Urinary bladder (tissue), 4 donors: ENCODE measurements around the gene ENTHD1. TPM values are rescaled to one million over a fixed set of nuclear protein-coding genes. Genes with fewer than 3 reads are reported as not detected.
"Not testable (repeated sequence)": the region's sequence is repeated elsewhere in the genome, so short reads cannot be mapped to it uniquely, and the experiment has no call there.

Experiments
- DNase-seq: peaks from one replicate; pipeline ENCODE4 v3.0.0-alpha.2; 2015; ENCODE audit errors: extremely low spot score
- H3K27ac ChIP-seq: one replicate; pipeline ENCODE4 v1.5.1; 2013; ENCODE audit warnings: low read depth, mild to moderate bottlenecking, moderate library complexity
- H3K36me3 ChIP-seq: one replicate; pipeline ENCODE4 v1.6.1; 2013; ENCODE audit warnings: mild to moderate bottlenecking, moderate library complexity; ENCODE audit not compliant: insufficient read depth
- H3K4me1 ChIP-seq: one replicate; pipeline ENCODE4 v1.6.1; 2013; ENCODE audit warnings: mild to moderate bottlenecking, moderate library complexity; ENCODE audit not compliant: insufficient read depth
- H3K4me3 ChIP-seq: one replicate; pipeline ENCODE4 v1.5.1; 2013; ENCODE audit warnings: low read depth, low read length
- WGBS: extraction: QIAGEN DNeasy Blood & Tissue Kit; methylation state at CpG from one replicate; pipeline ENCODE4 v1.1.7; 2013; 5-methylcytosine and 5-hydroxymethylcytosine counted together
- polyA plus RNA-seq: library from polyadenylated mRNA; stranded (reverse); fragments of 200-250 nt; gene quantifications from one replicate; pipeline ENCODE4 v1.2.3, GENCODE V29; 2013
- total RNA-seq: library from RNA; depleted of rRNA; stranded (reverse); fragments of >200 nt; gene quantifications from one replicate; pipeline ENCODE4 v1.2.3, GENCODE V29; 2014
- donor health status: healthy with polysubstance abuse.
- donor health status: healthy.

Gene ENTHD1
- total and polyA plus RNA-seq, 2 donors: not detected

GRCh38 chr22:39904024-39904423 lies 10.5 kb upstream of the ENTHD1 start:
- not testable (repeated sequence) for H3K4me3 ChIP-seq, H3K36me3 ChIP-seq, H3K27ac ChIP-seq, H3K4me1 ChIP-seq, DNase-seq
- 88% methylated on average over 10 of the region's 10 CpGs for WGBS

GRCh38 chr22:39901565-39902146 lies 8.1 kb upstream of the ENTHD1 start:
- no peak overlapping the region for H3K27ac ChIP-seq
- peaks cover 2% of the 10 kb centered on the region for H3K36me3 ChIP-seq
- peak overlapping the region; percentile 22 for H3K4me3 ChIP-seq
- DNase-seq: no peak
- H3K4me1 ChIP-seq: no peaks in the 10 kb centered on the region
- 85% methylated on average over 8 of the region's 8 CpGs for WGBS

DNA sequence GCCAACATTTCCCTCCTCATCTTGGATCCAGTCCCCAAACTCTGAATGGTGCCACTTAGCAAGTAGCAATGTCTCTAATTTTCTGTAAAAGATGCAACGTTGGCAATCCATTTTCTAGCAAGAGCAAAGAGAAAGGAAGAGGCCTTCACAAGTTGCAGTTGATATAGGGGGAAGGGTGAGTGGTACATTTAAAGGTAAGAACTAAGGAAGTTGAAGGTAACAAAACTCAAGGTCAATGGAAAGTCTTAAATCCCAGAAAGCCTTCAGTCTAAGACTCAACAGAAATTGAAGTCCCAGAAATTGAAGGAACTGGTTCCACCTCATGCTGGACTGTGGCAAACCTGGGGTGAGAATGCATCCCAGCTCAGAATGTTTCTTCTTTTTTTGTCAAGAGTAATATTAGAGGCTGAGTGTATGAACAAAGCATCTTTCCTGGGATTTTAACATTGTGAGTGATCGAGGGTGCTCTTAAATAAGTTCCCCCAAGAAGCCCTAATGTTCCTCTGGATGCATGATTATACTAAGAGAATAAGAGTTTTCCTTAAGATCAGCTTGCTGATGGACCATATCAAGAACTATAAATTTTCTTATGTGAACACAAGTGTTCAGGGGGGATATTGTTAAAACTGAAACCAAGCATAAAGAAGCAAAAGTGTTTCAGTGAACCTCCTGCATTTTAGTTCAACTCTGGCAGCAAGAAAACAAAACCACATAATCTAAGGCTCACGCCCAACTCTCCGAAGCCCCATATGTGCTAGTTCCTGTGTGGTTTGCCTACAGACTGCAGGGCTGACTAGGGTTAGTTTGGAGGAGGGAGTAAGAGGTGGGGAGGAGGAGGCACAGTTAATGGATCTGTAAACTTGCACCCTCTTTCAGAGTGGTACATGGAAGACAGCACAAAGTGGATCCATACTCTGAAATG lies 7.0 kb upstream of the ENTHD1 start, which contains the start of gene GRAP2:
GRAP2 (plus strand) TSS at position 779 of the 922 bp plus-strand sequence. CDS start 46,023 bp downstream, outside the sequence.
- H3K36me3 ChIP-seq: peaks cover 2% of the 10 kb centered on the region
- H3K27ac ChIP-seq: no peak within 1 kb of the TSS
- no peaks in the 10 kb centered on the region for H3K4me1 ChIP-seq
- peak within 1 kb of the TSS; percentile 22 for H3K4me3 ChIP-seq
- 71% methylated on average over 4 of the region's 4 CpGs for WGBS
- DNase-seq: no peak

GRCh38 chr22:39898997-39899396 lies 5.4 kb upstream of the ENTHD1 start:
- no peak overlapping the region for H3K4me3 ChIP-seq
- no peaks in the 10 kb centered on the region for H3K4me1 ChIP-seq
- H3K36me3 ChIP-seq: no peaks in the 10 kb centered on the region
- DNase-seq: no peak
- no peak overlapping the region for H3K27ac ChIP-seq
- WGBS: 71% methylated on average over 2 of the region's 2 CpGs

DNA sequence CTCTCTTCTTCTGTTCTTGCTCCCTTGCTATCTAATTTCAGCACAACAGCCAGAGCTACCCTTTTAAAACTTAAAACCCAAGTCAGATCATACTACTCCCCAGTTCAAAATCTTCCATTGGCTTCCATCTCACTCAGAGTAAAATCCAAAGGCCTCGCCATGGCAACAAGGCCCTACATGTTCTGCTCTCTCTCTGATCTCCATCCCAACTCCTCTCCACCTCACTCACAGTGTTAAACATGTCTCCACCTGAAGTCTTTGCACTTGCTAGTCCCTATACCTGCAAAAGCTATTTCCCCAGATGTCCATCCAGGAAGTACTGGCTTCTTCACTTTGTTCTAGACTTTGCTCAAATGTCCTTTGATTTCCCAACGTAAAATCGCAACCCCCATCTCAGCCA lies 4.3 kb upstream of the ENTHD1 start:
- WGBS: 88% methylated on average over 3 of the region's 3 CpGs
- no peak overlapping the region for H3K27ac ChIP-seq
- H3K4me3 ChIP-seq: no peak overlapping the region
- H3K36me3 ChIP-seq: no peaks in the 10 kb centered on the region
- no peaks in the 10 kb centered on the region for H3K4me1 ChIP-seq
- DNase-seq: no peak

- Histone ChIP-seq H3K36me3 (no peaks in the 10 kb centered on the region), H3K4me3 (no peak overlapping the region), H3K4me1 (no peaks in the 10 kb centered on the region), H3K27ac (no peak overlapping the region)
- DNase-seq: no peak
- WGBS: 79% methylated on average over 6 of the region's 6 CpGs
These were observed 2.9 kb upstream of the ENTHD1 start for GRCh38 chr22:39896313-39896996.

- H3K4me3 ChIP-seq: no peak overlapping the region
- WGBS: 85% methylated on average over 1 of the region's 1 CpG
- H3K36me3 ChIP-seq: no peaks in the 10 kb centered on the region
- no peak for DNase-seq
- H3K4me1 ChIP-seq: no peaks in the 10 kb centered on the region
- H3K27ac ChIP-seq: no peak overlapping the region
These were observed 2.1 kb upstream of the ENTHD1 start for GRCh38 chr22:39895682-39896081.

- 51% methylated on average over 7 of the region's 7 CpGs for WGBS
- Histone ChIP-seq H3K27ac (no peak overlapping the region), H3K36me3 (no peaks in the 10 kb centered on the region), H3K4me1 (no peaks in the 10 kb centered on the region), H3K4me3 (no peak overlapping the region)
- no peak for DNase-seq
These were observed 1.1 kb upstream of the ENTHD1 start for GRCh38 chr22:39894554-39895092.

- not testable (repeated sequence) for DNase-seq, H3K4me1 ChIP-seq, H3K4me3 ChIP-seq, H3K36me3 ChIP-seq, H3K27ac ChIP-seq
- 79% methylated on average over 3 of the region's 3 CpGs for WGBS
These were observed 3.6 kb downstream of the ENTHD1 start for GRCh38 chr22:39889924-39890323.

- Histone ChIP-seq H3K4me1 (no peaks in the 10 kb centered on the region), H3K27ac (no peak overlapping the region), H3K36me3 (no peaks in the 10 kb centered on the region), H3K4me3 (no peak overlapping the region)
- DNase-seq: no peak
- 71% methylated on average over 1 of the region's 1 CpG for WGBS
These were observed 10.5 kb downstream of the ENTHD1 start for GRCh38 chr22:39883057-39883456.

DNA sequence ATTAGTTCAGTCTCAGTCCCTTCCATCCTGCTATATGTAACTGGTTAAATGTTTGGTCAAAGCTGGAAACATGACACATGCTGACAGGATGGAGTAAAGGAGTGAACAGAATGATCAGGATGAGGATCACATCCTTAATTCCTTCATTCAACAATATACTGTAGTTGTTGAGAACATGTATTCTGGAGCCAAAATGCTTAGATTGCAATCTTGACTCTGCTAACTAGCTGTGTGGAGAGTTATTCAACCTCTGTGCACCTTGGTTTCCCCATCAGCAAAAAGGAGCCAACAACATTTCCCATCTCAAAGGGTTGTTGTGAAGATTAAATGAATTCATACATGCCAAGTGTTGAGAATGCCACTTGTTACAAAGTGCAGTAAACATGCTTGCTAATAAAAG lies 12.8 kb downstream of the ENTHD1 start:
- no peaks in the 10 kb centered on the region for H3K36me3 ChIP-seq
- H3K4me3 ChIP-seq: no peak overlapping the region
- H3K27ac ChIP-seq: no peak overlapping the region
- DNase-seq: no peak
- H3K4me1 ChIP-seq: no peaks in the 10 kb centered on the region

DNA sequence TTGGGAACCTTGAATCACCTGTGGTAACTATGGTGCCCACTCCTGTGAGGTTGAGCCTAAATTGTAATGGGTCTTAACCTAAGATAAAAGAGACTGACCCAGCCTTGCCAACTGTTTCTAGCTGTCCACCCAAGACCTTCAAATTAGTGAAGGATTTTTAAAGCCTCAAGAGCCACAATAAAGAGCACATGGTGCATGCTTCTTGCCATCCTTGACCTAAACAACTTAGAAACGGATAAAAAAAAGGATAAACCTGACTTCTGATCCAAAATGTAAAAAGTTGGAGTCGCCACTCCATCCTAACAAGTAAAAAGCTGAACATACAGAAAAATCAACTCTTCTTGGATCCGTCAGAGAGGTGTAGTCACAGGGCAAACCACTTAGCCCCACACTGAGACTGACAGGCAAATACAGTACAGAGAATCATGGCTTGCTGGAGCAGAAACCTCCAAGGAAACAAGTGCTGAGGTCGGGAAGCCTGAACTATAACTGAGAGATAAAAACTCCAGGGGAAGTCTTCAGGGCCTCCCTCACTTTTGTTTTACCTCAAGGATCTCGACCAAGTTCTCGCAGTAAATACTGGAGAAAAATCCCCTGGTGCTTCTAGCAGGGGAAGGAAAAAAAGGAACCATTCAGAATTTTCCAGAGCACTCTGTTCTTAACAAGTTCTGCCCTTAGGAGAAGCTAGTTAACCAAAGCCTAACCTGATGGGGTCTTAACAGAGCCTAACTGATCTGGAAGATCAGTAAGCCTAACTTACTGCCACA lies 16.3 kb downstream of the ENTHD1 start:
- WGBS: 70% methylated on average over 6 of the region's 6 CpGs
- H3K4me3 ChIP-seq: no peak overlapping the region
- no peaks in the 10 kb centered on the region for H3K4me1 ChIP-seq
- DNase-seq: no peak
- no peaks in the 10 kb centered on the region for H3K36me3 ChIP-seq
- no peak overlapping the region for H3K27ac ChIP-seq
